Body of pancreas (tissue), 4 donors: Measurements from ENCODE around the gene CKMT2.

Experiments
- POLR2A ChIP-seq, 3 donors: fragments of 450-650 bp; IDR thresholded peaks; one replicate each; pipeline ENCODE4 v1.6.1; 2016; ENCODE audit warnings: antibody characterized with exemption in 3 of 3, mild to moderate bottlenecking in 2 of 3
- TF ChIP-seq, protein P1 (sequence below), 7 experiments: fragments of 450-650 bp in 4 of 7; fragments of 200-600 bp in 3 of 7; sonication (generic) in 3 of 7; IDR thresholded peaks; one replicate each; pipeline ENCODE4 v1.5.1; 2016 to 2019; ENCODE audit warnings: antibody characterized with exemption in 7 of 7

DNA sequence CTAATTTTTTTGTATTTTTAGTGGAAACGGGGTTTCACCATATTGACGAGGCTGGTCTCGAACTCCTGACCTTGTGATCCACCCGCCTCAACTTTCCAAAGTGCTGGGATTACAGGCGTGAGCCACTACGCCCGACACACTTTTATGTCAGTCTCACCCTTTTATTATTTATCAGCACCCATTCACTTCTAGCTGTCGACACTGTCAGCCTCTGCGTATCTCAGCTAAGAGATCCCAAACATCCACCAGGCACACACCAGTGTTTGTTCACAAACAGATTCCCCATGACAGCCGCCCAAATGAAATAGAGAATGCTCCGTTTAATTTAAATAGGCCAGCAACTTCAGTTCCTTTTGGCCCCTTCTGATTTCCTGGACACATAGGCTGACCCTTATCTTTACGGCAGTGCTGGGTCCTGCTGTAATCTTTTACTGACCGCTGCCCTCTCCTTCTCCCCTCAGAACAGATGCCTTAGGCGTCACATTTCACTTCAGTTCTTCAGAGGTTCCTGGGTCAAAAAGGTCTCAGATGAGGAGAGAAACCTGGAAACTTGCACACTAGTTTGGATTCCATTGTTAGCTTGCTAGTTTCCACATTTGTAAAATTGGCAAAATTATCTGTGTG lies 43.1 kb upstream of the CKMT2 start:
- TF ChIP-seq, protein P1, sequence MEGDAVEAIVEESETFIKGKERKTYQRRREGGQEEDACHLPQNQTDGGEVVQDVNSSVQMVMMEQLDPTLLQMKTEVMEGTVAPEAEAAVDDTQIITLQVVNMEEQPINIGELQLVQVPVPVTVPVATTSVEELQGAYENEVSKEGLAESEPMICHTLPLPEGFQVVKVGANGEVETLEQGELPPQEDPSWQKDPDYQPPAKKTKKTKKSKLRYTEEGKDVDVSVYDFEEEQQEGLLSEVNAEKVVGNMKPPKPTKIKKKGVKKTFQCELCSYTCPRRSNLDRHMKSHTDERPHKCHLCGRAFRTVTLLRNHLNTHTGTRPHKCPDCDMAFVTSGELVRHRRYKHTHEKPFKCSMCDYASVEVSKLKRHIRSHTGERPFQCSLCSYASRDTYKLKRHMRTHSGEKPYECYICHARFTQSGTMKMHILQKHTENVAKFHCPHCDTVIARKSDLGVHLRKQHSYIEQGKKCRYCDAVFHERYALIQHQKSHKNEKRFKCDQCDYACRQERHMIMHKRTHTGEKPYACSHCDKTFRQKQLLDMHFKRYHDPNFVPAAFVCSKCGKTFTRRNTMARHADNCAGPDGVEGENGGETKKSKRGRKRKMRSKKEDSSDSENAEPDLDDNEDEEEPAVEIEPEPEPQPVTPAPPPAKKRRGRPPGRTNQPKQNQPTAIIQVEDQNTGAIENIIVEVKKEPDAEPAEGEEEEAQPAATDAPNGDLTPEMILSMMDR (IDR thresholded peaks at IDR 0.05): no peak
- no peak for TF ChIP-seq POLR2A (IDR thresholded peaks at IDR 0.05)
